Germinal center (tissue), 1 donor: ENCODE data around the gene ZNF124.
A peak's percentile ranks its signal among the peaks of the same experiment; 100 is the strongest.

Experiments used
- DNase-seq: peaks from one replicate; pipeline ENCODE4 v3.0.0; 2012; ENCODE audit warnings: mixed read lengths, low spot score

The ZNF124 gene

GRCh38 chr1:247111700-247112478 lies 59.9 kb downstream of the ZNF124 start:
- peak; percentile 10 for DNase-seq

- DNase-seq: peak; percentile 26
Observed at GRCh38 chr1:247111259-247111699, 60.5 kb downstream of the ZNF124 start.

GRCh38 chr1:247110627-247111258 lies 61.1 kb downstream of the ZNF124 start:
- no peak for DNase-seq

- no peak for DNase-seq
Observed at GRCh38 chr1:247107694-247108093, 64.1 kb downstream of the ZNF124 start.

- no peak for DNase-seq
Observed at GRCh38 chr1:247105966-247106365, 65.9 kb downstream of the ZNF124 start.
